ENCODE measurements around the gene FAM107B.

Gene FAM107B

DNA sequence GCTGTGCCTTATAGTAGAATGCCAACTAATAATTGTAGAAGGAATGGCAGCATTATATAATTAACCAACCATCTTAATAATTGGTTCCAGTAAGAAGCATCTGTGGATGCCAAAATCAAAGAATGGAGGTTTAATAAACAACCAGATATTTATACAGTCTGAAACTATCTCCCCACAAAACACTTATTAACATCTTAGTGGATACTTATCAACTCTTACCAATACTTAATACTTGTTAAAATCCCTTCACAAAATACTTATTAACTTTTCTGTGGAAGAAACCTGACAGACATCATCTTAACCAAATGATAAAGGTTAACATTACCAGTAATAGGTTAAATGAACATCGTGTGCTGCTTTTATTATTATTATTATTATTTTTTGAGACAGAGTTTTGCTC, 29.1 kb upstream of the FAM107B start:
- TF ChIP-seq, protein P1, sequence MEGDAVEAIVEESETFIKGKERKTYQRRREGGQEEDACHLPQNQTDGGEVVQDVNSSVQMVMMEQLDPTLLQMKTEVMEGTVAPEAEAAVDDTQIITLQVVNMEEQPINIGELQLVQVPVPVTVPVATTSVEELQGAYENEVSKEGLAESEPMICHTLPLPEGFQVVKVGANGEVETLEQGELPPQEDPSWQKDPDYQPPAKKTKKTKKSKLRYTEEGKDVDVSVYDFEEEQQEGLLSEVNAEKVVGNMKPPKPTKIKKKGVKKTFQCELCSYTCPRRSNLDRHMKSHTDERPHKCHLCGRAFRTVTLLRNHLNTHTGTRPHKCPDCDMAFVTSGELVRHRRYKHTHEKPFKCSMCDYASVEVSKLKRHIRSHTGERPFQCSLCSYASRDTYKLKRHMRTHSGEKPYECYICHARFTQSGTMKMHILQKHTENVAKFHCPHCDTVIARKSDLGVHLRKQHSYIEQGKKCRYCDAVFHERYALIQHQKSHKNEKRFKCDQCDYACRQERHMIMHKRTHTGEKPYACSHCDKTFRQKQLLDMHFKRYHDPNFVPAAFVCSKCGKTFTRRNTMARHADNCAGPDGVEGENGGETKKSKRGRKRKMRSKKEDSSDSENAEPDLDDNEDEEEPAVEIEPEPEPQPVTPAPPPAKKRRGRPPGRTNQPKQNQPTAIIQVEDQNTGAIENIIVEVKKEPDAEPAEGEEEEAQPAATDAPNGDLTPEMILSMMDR (IDR thresholded peaks at IDR 0.05; ENCODE audit: unreplicated experiment in 3 of 3), result no peak
- Mint-ChIP-seq H3K36me3 (ENCODE audit: low read depth) (no peaks in the 10 kb centered on the region), H3K9me3 (no peaks in the 10 kb centered on the region), H3K27ac (no peak overlapping the region), H3K4me1 (no peaks in the 10 kb centered on the region), H3K4me3 (no peak overlapping the region), H3K27me3 (ENCODE audit: low read depth) (peaks cover 20% of the 10 kb centered on the region)

DNA sequence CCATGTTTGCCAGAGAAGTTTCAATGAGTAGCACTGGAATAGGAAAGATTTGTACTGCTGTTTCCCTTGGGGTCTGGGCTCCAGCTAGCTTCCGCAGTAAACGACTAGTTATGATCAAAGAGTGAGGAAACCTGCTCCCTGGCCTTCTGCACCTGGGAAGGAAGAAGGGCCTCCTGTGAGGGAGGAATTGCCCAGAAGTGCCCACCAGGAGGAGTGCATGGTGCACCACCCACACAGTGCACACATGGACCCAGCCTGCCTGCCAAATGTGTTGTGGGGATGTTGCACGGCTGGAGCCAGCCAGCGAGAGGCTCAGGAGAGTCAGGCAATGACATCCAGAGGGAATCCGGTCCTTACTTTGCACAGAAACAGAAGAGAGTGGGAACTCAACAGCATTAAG, 27.0 kb upstream of the FAM107B start:
- Mint-ChIP-seq H3K27me3 (ENCODE audit: low read depth) (peaks cover 26% of the 10 kb centered on the region), H3K4me1 (no peaks in the 10 kb centered on the region), H3K36me3 (ENCODE audit: low read depth) (no peaks in the 10 kb centered on the region), H3K4me3 (no peak overlapping the region), H3K9me3 (no peaks in the 10 kb centered on the region), H3K27ac (no peak overlapping the region)
- TF ChIP-seq, protein P1 (IDR thresholded peaks at IDR 0.05; ENCODE audit: unreplicated experiment in 3 of 3), result no peak

DNA sequence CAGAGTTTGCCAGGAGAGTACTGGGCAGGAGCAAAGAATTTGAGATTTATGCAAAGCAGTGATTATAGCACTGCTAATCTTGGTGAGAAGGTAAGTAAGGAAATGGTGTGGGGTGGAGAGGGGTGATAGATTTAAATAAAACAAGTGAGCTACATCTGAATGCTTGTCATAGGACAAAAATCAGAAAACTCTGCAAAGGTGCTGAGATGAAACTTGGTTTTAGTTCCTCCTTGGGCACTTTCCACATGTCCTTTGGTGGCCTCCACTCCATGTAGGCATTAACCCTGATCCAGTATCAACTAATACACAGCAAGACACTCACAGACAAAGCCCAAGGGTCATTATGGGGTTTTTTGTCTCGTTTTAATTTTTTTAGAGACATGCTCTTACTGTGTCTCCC, 25.7 kb upstream of the FAM107B start:
- H3K27ac Mint-ChIP-seq, result no peak overlapping the region
- no peaks in the 10 kb centered on the region for H3K36me3 Mint-ChIP-seq (ENCODE audit: low read depth)
- no peak overlapping the region for H3K4me3 Mint-ChIP-seq
- H3K4me1 Mint-ChIP-seq, result no peaks in the 10 kb centered on the region
- TF ChIP-seq, protein P1 (IDR thresholded peaks at IDR 0.05; ENCODE audit: unreplicated experiment in 3 of 3), result no peak
- H3K9me3 Mint-ChIP-seq, result no peaks in the 10 kb centered on the region
- H3K27me3 Mint-ChIP-seq (ENCODE audit: low read depth), result peaks cover 26% of the 10 kb centered on the region

DNA sequence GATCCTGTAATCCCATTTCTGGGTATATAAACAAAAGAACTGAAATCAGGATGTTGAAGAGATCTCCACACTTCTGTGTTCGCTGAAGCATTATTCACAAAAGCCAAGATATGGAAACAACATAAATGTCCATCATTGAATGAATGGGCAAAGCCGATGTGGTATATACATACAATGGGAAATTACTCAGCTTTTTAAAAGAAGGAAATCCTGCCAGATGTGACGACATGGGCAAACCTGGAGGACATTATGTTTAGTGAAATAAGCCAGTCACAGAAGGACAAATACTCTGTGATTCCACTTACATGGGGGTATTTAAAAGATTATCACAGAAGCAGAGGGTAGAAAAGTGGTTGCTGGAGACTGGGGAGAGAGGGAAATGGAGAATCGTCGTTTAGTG, 23.9 kb upstream of the FAM107B start:
- TF ChIP-seq, protein P1 (IDR thresholded peaks at IDR 0.05; ENCODE audit: unreplicated experiment in 3 of 3), result no peak
- Mint-ChIP-seq H3K4me3 (no peak overlapping the region), H3K27ac (peak overlapping the region in 2 of 3 experiments; percentile 9 to 13), H3K9me3 (no peaks in the 10 kb centered on the region), H3K36me3 (ENCODE audit: low read depth) (no peaks in the 10 kb centered on the region), H3K4me1 (no peaks in the 10 kb centered on the region), H3K27me3 (ENCODE audit: low read depth) (peaks cover 26% of the 10 kb centered on the region)

DNA sequence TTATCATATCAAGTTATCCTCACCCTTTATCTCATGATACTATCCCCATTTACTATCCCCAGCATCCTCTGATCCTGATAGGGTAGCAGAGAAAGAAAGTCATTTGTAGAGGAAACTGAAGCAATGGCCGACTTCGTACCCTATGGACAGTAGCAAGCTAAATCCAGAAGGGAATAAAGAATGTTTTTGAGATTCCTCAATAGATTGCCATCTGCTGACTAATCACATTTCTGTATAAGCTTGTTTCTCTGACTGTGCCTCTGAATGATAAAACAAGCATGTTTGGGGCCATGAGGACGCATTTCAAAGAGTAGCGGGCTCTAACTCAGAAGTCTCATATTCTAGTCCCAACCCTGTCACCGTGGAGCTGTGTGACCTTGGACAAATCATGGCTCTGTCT, 13.2 kb upstream of the FAM107B start:
- no peaks in the 10 kb centered on the region for H3K36me3 Mint-ChIP-seq (ENCODE audit: low read depth)
- peaks cover 6% of the 10 kb centered on the region for H3K27me3 Mint-ChIP-seq (ENCODE audit: low read depth)
- no peak overlapping the region for H3K4me3 Mint-ChIP-seq
- peaks cover 3% of the 10 kb centered on the region for H3K9me3 Mint-ChIP-seq
- H3K27ac Mint-ChIP-seq, result no peak overlapping the region
- TF ChIP-seq, protein P1 (IDR thresholded peaks at IDR 0.05; ENCODE audit: unreplicated experiment in 3 of 3), result no peak
- no peaks in the 10 kb centered on the region for H3K4me1 Mint-ChIP-seq

DNA sequence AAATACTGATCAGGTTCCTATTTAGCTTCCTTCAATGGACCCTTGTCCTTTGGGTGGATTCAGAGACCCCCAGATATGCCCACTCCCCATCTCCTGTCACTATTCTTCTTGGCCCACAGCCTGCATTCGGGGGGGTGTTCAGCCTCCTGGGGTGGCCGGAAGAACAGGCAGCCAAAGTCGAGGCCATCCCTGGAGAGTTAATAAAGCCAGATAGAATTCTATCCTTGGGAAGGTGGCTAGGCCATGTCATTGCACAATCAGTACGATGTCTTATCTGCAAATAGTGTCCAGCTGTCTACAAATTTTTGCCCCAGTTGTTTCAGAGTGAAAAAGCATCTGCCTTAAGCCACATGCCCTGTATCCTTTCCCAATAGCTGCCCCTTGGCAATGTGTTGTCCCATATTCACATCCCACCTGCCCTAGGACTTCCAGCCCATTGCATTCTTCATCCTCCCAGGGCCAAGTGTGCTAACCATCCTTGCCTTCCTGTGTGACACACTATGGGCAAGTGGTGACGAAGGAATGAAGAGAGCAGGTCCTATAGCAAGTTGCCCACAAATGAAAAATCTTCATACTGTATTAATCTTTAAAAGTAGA, 9.9 kb upstream of the FAM107B start:
- no peaks in the 10 kb centered on the region for H3K4me1 Mint-ChIP-seq
- TF ChIP-seq, protein P1 (IDR thresholded peaks at IDR 0.05; ENCODE audit: unreplicated experiment in 3 of 3), result no peak
- H3K9me3 Mint-ChIP-seq, result peaks cover 3% of the 10 kb centered on the region
- no peak overlapping the region for H3K4me3 Mint-ChIP-seq
- peaks cover 6% of the 10 kb centered on the region for H3K27me3 Mint-ChIP-seq (ENCODE audit: low read depth)
- no peaks in the 10 kb centered on the region for H3K36me3 Mint-ChIP-seq (ENCODE audit: low read depth)
- no peak overlapping the region for H3K27ac Mint-ChIP-seq

Data from nephron (organoid).